Muscle of leg (tissue), 11 donors: ENCODE data around the gene GABARAPL1. TPM values are rescaled to one million over a fixed set of nuclear protein-coding genes. Genes with fewer than 3 reads are reported as not detected.
"Not testable (repeated sequence)": the region's sequence is repeated elsewhere in the genome, so short reads cannot be mapped to it uniquely, and the experiment has no call there.

Experiments used
- DNase-seq: peaks from one replicate; pipeline ENCODE4 v3.0.0; 2013
- H3K27ac ChIP-seq: one replicate; pipeline ENCODE4 v1.5.1; 2013; ENCODE audit warnings: mild to moderate bottlenecking, low read length, control low read depth
- H3K27me3 ChIP-seq: one replicate; pipeline ENCODE4 v1.6.1; 2013; ENCODE audit warnings: low read length; ENCODE audit not compliant: control insufficient read depth, insufficient read depth
- H3K36me3 ChIP-seq: one replicate; pipeline ENCODE4 v1.6.1; 2013; ENCODE audit warnings: low read length; ENCODE audit not compliant: control insufficient read depth, insufficient read depth
- H3K4me1 ChIP-seq: one replicate; pipeline ENCODE4 v1.6.1; 2013; ENCODE audit warnings: low read length; ENCODE audit not compliant: control insufficient read depth, insufficient read depth
- H3K4me3 ChIP-seq: one replicate; pipeline ENCODE4 v1.5.1; 2013; ENCODE audit warnings: low read length, control low read depth
- H3K9me3 ChIP-seq: replicated peaks from 2 replicates; pipeline ENCODE4 v1.6.1; 2013; ENCODE audit warnings: low read depth, low read length; ENCODE audit not compliant: control insufficient read depth
- WGBS: methylation state at CpG from one replicate; pipeline ENCODE4 v1.1.5; 2013; ENCODE audit warnings: missing lambda C conversion rate; ENCODE audit not compliant: insufficient coverage; 5-methylcytosine and 5-hydroxymethylcytosine counted together
- polyA plus RNA-seq, 8 donors: library from polyadenylated mRNA; unstranded; fragments of 120-200 nt; gene quantifications; one replicate each; pipeline versions ENCODE4 v1.2.1 to v1.2.3, GENCODE V29; 2013; ENCODE audit warnings: inconsistent platforms in 1 of 8, low replicate concordance in 1 of 8; ENCODE audit not compliant: insufficient read length in 8 of 8, insufficient read depth in 1 of 8
- total RNA-seq: library from RNA; stranded (reverse); fragments of 120-200 nt; gene quantifications from one replicate; pipeline ENCODE4 v1.2.4, GENCODE V29; 2013

The GABARAPL1 gene
- total and polyA plus RNA-seq, 9 donors = 16.3 to 27.7 (median 21.6) TPM

GRCh38 chr12:10213168-10214135 lies 775 bp downstream of the GABARAPL1 start:
- Histone ChIP-seq H3K27ac (peak overlapping the region; percentile 97), H3K4me1 (peaks cover 6% of the 10 kb centered on the region), H3K4me3 (peak overlapping the region; percentile 95), H3K36me3 (peaks cover 3% of the 10 kb centered on the region), H3K9me3 (no peaks in the 10 kb centered on the region), H3K27me3 (no peaks in the 10 kb centered on the region)
- DNase-seq = peak; percentile 82
- 0% methylated on average over 36 of the region's 47 CpGs for WGBS

GRCh38 chr12:10214136-10214894 lies 1.6 kb downstream of the GABARAPL1 start:
- H3K4me3 ChIP-seq = peak overlapping the region; percentile 95
- H3K9me3 ChIP-seq = no peaks in the 10 kb centered on the region
- DNase-seq = peak; percentile 41
- WGBS = 0% methylated on average over 2 of the region's 10 CpGs
- H3K36me3 ChIP-seq = peaks cover 7% of the 10 kb centered on the region
- H3K27ac ChIP-seq = peak overlapping the region; percentile 97
- H3K27me3 ChIP-seq = no peaks in the 10 kb centered on the region
- H3K4me1 ChIP-seq = peaks cover 6% of the 10 kb centered on the region

GRCh38 chr12:10214895-10215267 lies 2.2 kb downstream of the GABARAPL1 start:
- peaks cover 6% of the 10 kb centered on the region for H3K4me1 ChIP-seq
- no CpG with 5 or more reads among the region's 3 CpGs for WGBS
- H3K9me3 ChIP-seq = no peaks in the 10 kb centered on the region
- no peak overlapping the region for H3K27ac ChIP-seq
- peaks cover 8% of the 10 kb centered on the region for H3K36me3 ChIP-seq
- no peak overlapping the region for H3K4me3 ChIP-seq
- DNase-seq = no peak
- no peaks in the 10 kb centered on the region for H3K27me3 ChIP-seq

- H3K36me3 ChIP-seq = peaks cover 12% of the 10 kb centered on the region
- no peak overlapping the region for H3K27ac ChIP-seq
- H3K27me3 ChIP-seq = no peaks in the 10 kb centered on the region
- no peak overlapping the region for H3K4me3 ChIP-seq
- H3K4me1 ChIP-seq = peaks cover 6% of the 10 kb centered on the region
- no CpG with 5 or more reads among the region's 2 CpGs for WGBS
- H3K9me3 ChIP-seq = no peaks in the 10 kb centered on the region
- DNase-seq = no peak
Measured at GRCh38 chr12:10215436-10215835, 2.8 kb downstream of the GABARAPL1 start.

GRCh38 chr12:10215946-10216345 lies 3.3 kb downstream of the GABARAPL1 start:
- not testable (repeated sequence) for H3K27ac ChIP-seq, H3K9me3 ChIP-seq, H3K4me3 ChIP-seq, H3K27me3 ChIP-seq, DNase-seq, H3K4me1 ChIP-seq
- WGBS = 97% methylated on average over 10 of the region's 13 CpGs
- H3K36me3 ChIP-seq = peaks cover 16% of the 10 kb centered on the region

- Histone ChIP-seq H3K4me3 (no peak overlapping the region), H3K27me3 (no peaks in the 10 kb centered on the region), H3K9me3 (no peaks in the 10 kb centered on the region), H3K36me3 (peaks cover 25% of the 10 kb centered on the region), H3K27ac (no peak overlapping the region), H3K4me1 (peaks cover 6% of the 10 kb centered on the region)
- DNase-seq = no peak
- 96% methylated on average over 4 of the region's 6 CpGs for WGBS
Measured at GRCh38 chr12:10218021-10218420, 5.3 kb downstream of the GABARAPL1 start.

- no peak overlapping the region for H3K4me3 ChIP-seq
Measured at GRCh38 chr12:10220398-10221077, 7.9 kb downstream of the GABARAPL1 start.

GRCh38 chr12:10221846-10222245 lies 9.2 kb downstream of the GABARAPL1 start:
- no CpG with 5 or more reads among the region's 5 CpGs for WGBS
- H3K27ac ChIP-seq = no peak overlapping the region
- H3K4me1 ChIP-seq = no peaks in the 10 kb centered on the region
- H3K4me3 ChIP-seq = no peak overlapping the region
- H3K27me3 ChIP-seq = no peaks in the 10 kb centered on the region
- DNase-seq = no peak
- H3K36me3 ChIP-seq = peaks cover 33% of the 10 kb centered on the region
- H3K9me3 ChIP-seq = no peaks in the 10 kb centered on the region

More at GRCh38 chr12:10220398-10221077, 7.9 kb downstream of the GABARAPL1 start:
- no peaks in the 10 kb centered on the region for H3K27me3 ChIP-seq
- peaks cover 33% of the 10 kb centered on the region for H3K36me3 ChIP-seq
- H3K9me3 ChIP-seq = no peaks in the 10 kb centered on the region
- H3K27ac ChIP-seq = no peak overlapping the region
- DNase-seq = no peak
- no peaks in the 10 kb centered on the region for H3K4me1 ChIP-seq
- WGBS = 60% methylated on average over 1 of the region's 8 CpGs

- no peaks in the 10 kb centered on the region for H3K9me3 ChIP-seq
- H3K27ac ChIP-seq = no peak overlapping the region
- H3K4me3 ChIP-seq = no peak overlapping the region
- whole genome bisulfite sequencing = 90% methylated on average over 3 of the region's 5 CpGs
- peaks cover 31% of the 10 kb centered on the region for H3K36me3 ChIP-seq
- no peaks in the 10 kb centered on the region for H3K27me3 ChIP-seq
- no peak for DNase-seq
- no peaks in the 10 kb centered on the region for H3K4me1 ChIP-seq
Measured at GRCh38 chr12:10223208-10223607, 10.5 kb downstream of the GABARAPL1 start.

- H3K4me1 ChIP-seq, H3K27ac ChIP-seq, H3K4me3 ChIP-seq, H3K9me3 ChIP-seq, H3K27me3 ChIP-seq, DNase-seq: not testable (repeated sequence)
- WGBS = 88% methylated on average over 7 of the region's 26 CpGs
- H3K36me3 ChIP-seq = peaks cover 21% of the 10 kb centered on the region
Measured at GRCh38 chr12:10225426-10225825, 12.7 kb downstream of the GABARAPL1 start.
